Activated B cell treated with CpG ODN at 0.5 μM for 24 hours (primary cell): Measurements from ENCODE around the gene SPRYD7. TPM values are rescaled to one million over a fixed set of nuclear protein-coding genes. Genes with fewer than 3 reads are reported as not detected.

Experiments used
- ATAC-seq: fragments of 200-7000 bp; cut with Tn5 transposase; one replicate; pipeline ENCODE4 v1.10.0; 2021; ENCODE audit warnings: low read depth, mild to moderate bottlenecking, moderate library complexity
- CTCF ChIA-PET: fragments of 350-600 bp; sonication (Branson Sonifier 250); formaldehyde crosslinking; loops from one replicate; lab custom pipeline; 2021; ENCODE audit warnings: antibody characterized with exemption; lab: Charles Lee
- POLR2A ChIA-PET: fragments of 350-600 bp; sonication (Branson Sonifier 250); formaldehyde crosslinking; loops from one replicate; lab custom pipeline; 2021; ENCODE audit warnings: antibody characterized with exemption; lab: Charles Lee
- DNase-seq: peaks from one replicate; pipeline ENCODE4 v3.0.0; 2022
- H3K27ac Mint-ChIP-seq: one replicate; pipeline ENCODE4 v1.8.0; 2020; ENCODE audit warnings: mixed read lengths
- H3K27me3 Mint-ChIP-seq: one replicate; pipeline ENCODE4 v1.8.0; 2021; ENCODE audit warnings: mixed read lengths
- H3K36me3 Mint-ChIP-seq: one replicate; pipeline ENCODE4 v1.8.0; 2021; ENCODE audit warnings: low read depth, mixed read lengths
- H3K4me1 Mint-ChIP-seq: one replicate; pipeline ENCODE4 v1.8.0; 2021; ENCODE audit warnings: mixed read lengths
- H3K4me3 Mint-ChIP-seq: one replicate; pipeline ENCODE4 v1.8.0; 2020; ENCODE audit warnings: mild to moderate bottlenecking, mixed read lengths
- H3K9me3 Mint-ChIP-seq: one replicate; pipeline ENCODE4 v1.8.0; 2020; ENCODE audit warnings: mixed read lengths
- CTCF ChIP-seq: fragments of 200-600 bp; IDR thresholded peaks from one replicate; pipeline ENCODE4 v1.8.0; 2022; ENCODE audit warnings: antibody characterized with exemption, mild to moderate bottlenecking
- intact Hi-C: fragments of 100-400 bp; cut with micrococcal nuclease; formaldehyde crosslinking; loops from one replicate; pipeline ENCODE4 v1.15.1; 2024
- total RNA-seq: library from RNA; stranded (reverse); gene quantifications from 2 replicates; pipeline ENCODE4 v1.2.3, GENCODE V29; 2022

The SPRYD7 gene
- 3.7 and 4.5 TPM in 2 replicates for total RNA-seq

DNA sequence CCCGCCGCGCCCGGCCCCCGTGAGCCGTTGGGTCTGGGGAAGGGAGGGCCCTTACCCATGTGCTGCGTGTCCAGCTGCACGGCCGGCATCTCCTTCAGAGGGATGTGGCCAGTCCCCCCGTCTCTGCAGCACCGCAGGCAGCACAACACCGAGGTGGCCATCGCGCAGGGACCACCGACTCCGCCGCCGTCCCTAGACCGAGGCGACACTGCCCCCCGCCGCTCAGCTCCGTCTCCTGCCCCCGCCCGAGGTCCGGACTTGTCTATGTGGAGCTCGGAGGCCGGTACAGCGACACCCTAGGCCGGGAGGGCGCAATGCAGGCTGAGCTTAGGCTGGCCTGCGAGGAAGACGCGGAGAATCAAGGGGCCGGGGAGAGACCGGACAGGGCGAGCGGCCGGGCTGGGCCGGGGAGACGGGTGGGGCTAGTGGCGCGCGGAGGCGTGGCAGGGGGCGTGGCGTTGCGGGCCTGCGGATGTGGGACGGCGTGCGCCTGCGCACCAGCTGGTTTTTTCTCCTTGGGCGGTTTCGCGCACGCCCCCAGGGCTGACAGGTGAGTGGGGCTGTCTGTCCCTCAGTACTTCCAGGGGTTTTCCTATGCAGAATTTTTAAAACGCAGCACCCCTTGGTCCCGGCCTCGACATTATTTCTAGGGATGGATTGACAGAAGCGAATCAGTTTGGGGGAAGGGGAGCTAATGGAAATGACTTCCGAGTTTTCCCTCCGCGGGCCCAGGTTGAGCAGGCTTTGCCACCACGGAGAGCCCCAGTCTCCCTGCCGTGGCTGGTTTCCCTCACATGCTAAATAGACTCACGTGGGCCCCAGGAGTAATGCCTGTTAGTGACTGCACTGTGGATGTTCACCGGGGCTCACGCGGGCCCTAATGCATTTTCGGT lies at the start of gene SPRYD7:
TSS of gene SPRYD7 (minus strand) at position 266 of the 893 bp plus-strand sequence. CDS start at position 161, 105 bp downstream.
- CTCF ChIA-PET: interaction anchor here (0.6 to 1.9 kb wide), 9 partner anchors 10 to 980 kb away, joined by 3 to 12 read pairs (median 4); no protein-coding TSS in a partner anchor
- Mint-ChIP-seq H3K9me3 (no peaks in the 10 kb centered on the region), H3K27ac (peak within 1 kb of the TSS; percentile 91), H3K4me1 (peaks cover 32% of the 10 kb centered on the region), H3K4me3 (peak within 1 kb of the TSS; percentile 97), H3K27me3 (no peaks in the 10 kb centered on the region), H3K36me3 (peaks cover 9% of the 10 kb centered on the region)
- TF ChIP-seq CTCF: no peak
- DNase-seq (peak; percentile 100), ATAC-seq (peak; percentile 98)
- intact Hi-C loops: loop anchor here (1.0 to 5.0 kb wide), 14 partner anchors 61 to 1866 kb away; partner anchors contain the start of genes CAB39L, DHRS12, EBPL and FNDC3A
- POLR2A ChIA-PET: interaction anchor here (0.5 to 3.0 kb wide), 28 partner anchors 9 to 1518 kb away, joined by 3 to 21 read pairs (median 4); partner anchors contain the start of genes CAB39L, CDADC1, INTS6 and KPNA3

- no peak for TF ChIP-seq CTCF
- ChIA-PET CTCF (no interaction called here), POLR2A (interaction anchor here (0.7 kb wide), 2 partner anchors 699 to 940 kb away, joined by 4 to 5 read pairs; no protein-coding TSS in a partner anchor)
Measured at GRCh38 chr13:49985129-49985528, 49.0 kb upstream of the SPRYD7 start.

DNA sequence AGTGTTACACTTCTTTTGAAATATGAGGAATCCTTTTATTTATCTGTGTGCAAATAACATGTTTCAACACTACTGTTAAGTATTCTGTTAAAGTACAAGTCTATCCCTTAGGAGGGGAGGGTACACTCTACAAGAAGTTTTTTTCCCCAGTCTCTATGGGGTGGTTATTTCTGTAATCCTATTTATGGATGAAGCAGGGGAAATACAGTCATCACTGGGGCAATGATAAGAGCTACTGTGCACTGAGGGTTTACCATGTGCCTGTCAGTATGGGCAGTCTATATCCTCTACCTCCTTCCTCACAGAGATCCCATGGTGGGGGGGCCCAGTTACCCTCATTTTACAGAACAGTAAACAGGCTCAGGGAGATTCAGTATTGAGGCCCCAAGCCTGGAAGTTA lies 44.1 kb upstream of the SPRYD7 start:
- TF ChIP-seq CTCF: no peak
- Mint-ChIP-seq H3K9me3 (no peaks in the 10 kb centered on the region), H3K36me3 (peaks cover 2% of the 10 kb centered on the region), H3K4me3 (no peak overlapping the region), H3K27ac (no peak overlapping the region), H3K4me1 (peaks cover 2% of the 10 kb centered on the region), H3K27me3 (no peaks in the 10 kb centered on the region)
- ATAC-seq (no peak), DNase-seq (no peak)
- ChIA-PET CTCF (interaction anchor here (1.3 kb wide), 1 partner anchor 1089 kb away, joined by 3 read pairs; no protein-coding TSS in a partner anchor), POLR2A (interaction anchor here (0.7 kb wide), 1 partner anchor 1085 kb away, joined by 3 read pairs; no protein-coding TSS in a partner anchor)
- intact Hi-C loops: no loop called here

More at GRCh38 chr13:49985129-49985528, 49.0 kb upstream of the SPRYD7 start:
- H3K27ac Mint-ChIP-seq: no peak overlapping the region
- no peaks in the 10 kb centered on the region for H3K27me3 Mint-ChIP-seq
- intact Hi-C loops: no loop called here
- H3K36me3 Mint-ChIP-seq: peaks cover 2% of the 10 kb centered on the region
- DNase-seq: no peak
- H3K9me3 Mint-ChIP-seq: no peaks in the 10 kb centered on the region
- ATAC-seq: no peak
- H3K4me3 Mint-ChIP-seq: no peak overlapping the region
- no peaks in the 10 kb centered on the region for H3K4me1 Mint-ChIP-seq

DNA sequence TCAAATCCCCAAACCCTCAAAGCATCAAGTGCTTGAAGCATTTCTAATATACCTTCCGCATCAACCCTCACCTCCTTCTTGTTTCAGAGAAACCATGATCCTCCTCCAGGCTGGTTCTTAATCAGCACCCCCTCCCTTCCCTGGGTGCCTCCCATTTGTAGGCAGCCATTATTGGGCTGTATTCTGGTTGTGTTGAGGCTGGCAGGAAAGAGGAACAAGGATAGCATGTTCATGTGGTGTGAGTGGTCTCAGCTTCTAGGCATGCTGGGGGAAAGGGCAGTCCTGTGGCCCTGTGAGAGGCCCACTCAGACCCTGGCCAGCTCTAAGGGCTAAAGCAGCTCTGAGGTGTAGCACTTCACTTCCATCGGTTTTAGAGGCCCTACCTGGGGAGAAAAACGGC lies 41.9 kb upstream of the SPRYD7 start:
- intact Hi-C loops: loop anchor here (5.0 to 10.0 kb wide), 3 partner anchors 144 to 1307 kb away; no protein-coding TSS in a partner anchor
- H3K36me3 Mint-ChIP-seq: no peaks in the 10 kb centered on the region
- no peaks in the 10 kb centered on the region for H3K9me3 Mint-ChIP-seq
- peaks cover 2% of the 10 kb centered on the region for H3K4me1 Mint-ChIP-seq
- no peak for ATAC-seq
- no peak for TF ChIP-seq CTCF
- H3K27ac Mint-ChIP-seq: peak overlapping the region; percentile 18
- no peak overlapping the region for H3K4me3 Mint-ChIP-seq
- POLR2A ChIA-PET: interaction anchor here (0.5 to 2.4 kb wide), 3 partner anchors 147 to 936 kb away, joined by 6 to 18 read pairs (median 16); no protein-coding TSS in a partner anchor
- CTCF ChIA-PET: interaction anchor here (0.6 to 5.8 kb wide), 11 partner anchors 15 to 1092 kb away, joined by 3 to 82 read pairs (median 11); partner anchors contain the start of genes SPRYD7 and TRIM13
- DNase-seq: no peak
- no peaks in the 10 kb centered on the region for H3K27me3 Mint-ChIP-seq
